GM21825 (cell line): ENCODE results near the gene MAGI2.
A peak's percentile ranks its signal among the peaks of the same experiment; 100 is the strongest.

ENCODE experiments used
- ATAC-seq: cut with Tn5 transposase; IDR thresholded peaks from one replicate; pipeline ENCODE4 v1.9.1; 2021; ENCODE audit warnings: mild to moderate bottlenecking, moderate library complexity; ENCODE audit not compliant: unreplicated experiment

MAGI2 gene

DNA sequence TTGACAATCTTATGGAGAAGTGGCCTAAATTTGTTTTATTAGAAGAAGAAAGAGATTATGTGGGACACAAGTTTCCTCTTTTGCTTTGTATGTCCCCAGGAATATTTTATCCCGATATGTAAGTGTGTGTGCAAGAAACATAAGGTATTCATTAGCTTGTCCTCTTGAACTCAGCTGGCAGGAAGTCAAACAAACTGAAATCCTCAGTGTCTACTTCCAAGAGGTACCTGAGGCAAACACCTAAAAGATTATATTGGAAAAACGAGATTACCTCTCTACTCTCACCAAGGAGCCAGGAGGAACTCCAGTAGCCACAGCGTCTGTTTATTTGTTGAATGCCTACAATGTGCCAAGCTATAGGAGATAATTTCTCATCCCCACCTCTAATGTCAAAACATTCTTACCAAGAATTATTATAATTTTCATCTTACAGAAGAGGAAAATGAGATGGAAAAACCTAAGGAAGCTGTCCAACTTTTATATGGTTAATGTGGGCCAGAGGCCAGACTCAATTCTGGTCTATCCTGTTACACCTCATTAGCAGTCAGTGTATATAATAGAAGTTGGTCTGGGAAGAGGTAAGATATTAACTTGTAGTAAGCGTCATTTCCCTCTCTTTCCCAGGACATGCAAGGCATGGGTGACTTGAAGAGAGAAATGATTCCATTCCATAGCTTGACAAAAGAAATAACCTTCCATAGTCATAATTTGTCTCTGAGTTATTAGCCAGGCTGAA is 692.7 kb downstream of the MAGI2 start:
- no peak for ATAC-seq

DNA sequence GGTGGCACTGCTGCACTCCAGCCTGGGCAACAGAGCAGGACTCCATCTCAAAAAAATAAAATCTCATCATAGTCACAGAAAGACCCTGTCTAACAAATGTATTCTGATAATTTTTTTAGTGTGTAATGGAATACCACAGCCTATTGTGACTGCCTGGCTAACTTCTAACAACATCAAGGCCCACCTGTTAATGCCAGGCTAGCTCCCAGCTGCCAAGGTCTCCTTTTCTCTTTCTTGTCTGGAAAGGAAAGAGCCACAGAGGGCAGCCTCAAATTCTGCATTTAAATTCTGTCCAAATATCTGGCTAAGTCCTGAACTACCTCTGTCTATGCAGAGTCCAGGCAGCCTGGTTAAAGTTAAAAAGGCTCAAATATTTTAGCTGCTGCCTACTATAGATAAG is 700.9 kb downstream of the MAGI2 start:
- no peak for ATAC-seq

DNA sequence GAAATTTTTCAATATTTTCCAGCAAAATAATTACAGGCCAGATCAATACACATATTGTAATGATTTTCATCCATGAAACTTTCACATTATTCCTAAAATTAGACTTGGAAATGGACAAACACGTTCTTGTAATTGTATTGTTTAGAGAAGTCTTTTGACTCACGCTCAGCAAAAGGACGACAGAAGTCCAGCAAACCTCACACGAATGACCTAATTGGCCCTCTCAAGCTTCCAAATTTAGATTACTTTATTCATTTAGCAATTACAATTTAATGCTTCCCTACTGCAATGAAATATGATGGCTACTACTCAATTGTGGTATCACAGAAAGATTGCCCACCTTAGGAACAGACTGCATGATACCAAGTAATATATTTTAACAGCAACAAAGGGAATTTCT is 702.2 kb downstream of the MAGI2 start:
- no peak for ATAC-seq

GRCh38 chr7:78749052-78749746 is 704.3 kb downstream of the MAGI2 start:
- ATAC-seq = no peak

- ATAC-seq = no peak
Observed at GRCh38 chr7:78747592-78747991, 705.9 kb downstream of the MAGI2 start.

GRCh38 chr7:78746301-78746700 is 707.2 kb downstream of the MAGI2 start:
- ATAC-seq = no peak

DNA sequence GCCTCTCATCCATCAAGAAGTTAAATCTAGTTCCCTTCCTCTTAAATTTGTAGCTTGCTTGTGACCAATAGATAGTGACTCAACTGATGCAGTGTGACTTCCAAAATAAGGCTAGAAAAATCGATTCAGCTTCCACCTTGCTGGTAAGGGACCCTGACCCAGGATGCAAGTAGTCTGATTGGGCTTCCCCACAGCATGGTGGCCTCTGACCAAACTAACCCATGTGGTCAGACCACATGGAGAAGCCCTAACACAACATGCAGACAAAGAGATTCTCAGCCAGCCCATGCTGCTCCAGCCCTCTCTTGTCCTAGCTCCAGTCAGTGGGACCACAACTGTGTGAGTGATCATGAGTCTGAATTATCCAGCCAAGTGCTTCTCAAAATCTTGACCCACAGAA is 710.8 kb downstream of the MAGI2 start:
- no peak for ATAC-seq

DNA sequence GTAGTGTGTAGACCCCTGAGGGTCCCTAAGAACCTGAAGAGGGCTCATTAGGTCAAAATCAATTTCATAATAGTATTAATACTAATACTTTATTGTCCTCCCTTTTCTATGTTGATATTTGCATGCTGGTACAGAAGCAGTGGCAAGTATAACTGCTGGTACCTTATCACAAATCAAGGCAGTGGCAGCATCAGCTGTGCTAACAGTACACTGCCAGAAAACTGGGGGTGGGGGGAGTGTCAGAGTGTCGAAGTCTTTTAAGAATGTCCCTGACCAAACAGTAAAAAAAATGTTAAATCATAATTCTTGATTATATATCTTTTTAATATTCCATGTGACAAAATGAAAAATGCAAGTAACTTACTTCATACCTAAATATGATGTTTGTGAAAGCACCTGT is 716.9 kb downstream of the MAGI2 start:
- ATAC-seq = no peak

DNA sequence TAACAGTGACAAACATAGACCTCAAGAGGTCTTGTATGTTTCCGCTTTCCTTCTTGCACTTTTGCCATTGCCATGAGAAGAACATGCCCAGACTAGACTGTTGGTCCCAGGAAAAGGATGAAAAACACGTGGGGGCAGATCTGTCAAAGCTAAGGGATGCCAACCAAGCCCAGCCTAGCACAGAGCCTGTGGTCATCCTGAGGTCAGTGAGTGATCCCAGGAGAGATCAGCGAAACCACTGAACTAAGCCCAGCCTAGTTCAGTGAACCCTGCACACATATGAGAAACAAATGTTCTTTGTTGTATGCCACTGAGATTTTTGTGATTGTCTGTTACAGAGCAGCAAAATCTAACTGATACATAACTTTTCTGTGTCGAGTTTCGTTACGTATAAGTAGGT is 718.8 kb downstream of the MAGI2 start:
- ATAC-seq = no peak

GRCh38 chr7:78720066-78720465 is 733.4 kb downstream of the MAGI2 start:
- no peak for ATAC-seq

GRCh38 chr7:78718212-78718611 is 735.3 kb downstream of the MAGI2 start:
- ATAC-seq = no peak

DNA sequence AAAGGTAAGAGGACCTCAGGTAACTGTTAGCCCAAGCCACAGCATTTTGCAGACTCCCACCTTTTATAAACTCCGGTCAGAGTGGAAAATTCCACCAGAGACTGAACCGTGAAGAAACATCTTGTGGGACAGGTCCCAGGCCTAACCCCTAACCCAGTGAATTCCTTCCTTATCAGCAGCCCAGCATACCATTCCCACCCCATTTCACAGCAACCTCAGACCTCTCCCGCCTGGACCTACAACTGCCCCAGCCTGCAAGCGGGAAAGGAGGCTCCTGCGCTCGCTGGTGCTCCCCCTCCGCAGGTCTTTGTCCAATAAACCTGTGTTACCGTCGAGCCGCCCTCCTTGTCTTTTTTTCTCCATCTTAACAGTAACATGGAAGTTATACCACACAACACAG is 736.6 kb downstream of the MAGI2 start:
- no peak for ATAC-seq

DNA sequence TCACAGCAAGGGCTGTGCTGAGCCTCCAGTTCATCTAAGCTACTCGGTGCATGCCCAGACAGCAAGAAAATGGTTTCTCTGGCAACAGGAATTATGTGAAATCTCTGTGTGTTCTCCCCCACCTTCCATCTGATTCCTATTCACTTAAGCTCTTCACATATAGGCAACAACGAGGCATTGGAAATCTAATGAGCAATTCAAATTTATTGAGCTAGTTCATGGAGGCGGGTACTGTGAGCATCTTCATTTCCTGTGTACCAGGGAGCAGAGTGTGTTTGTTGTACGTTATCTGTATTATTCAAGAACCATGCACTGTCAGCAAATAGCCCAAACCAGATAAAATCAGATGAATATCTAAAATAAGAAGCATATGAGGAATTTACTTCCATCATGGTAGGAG is 739.1 kb downstream of the MAGI2 start:
- no peak for ATAC-seq

DNA sequence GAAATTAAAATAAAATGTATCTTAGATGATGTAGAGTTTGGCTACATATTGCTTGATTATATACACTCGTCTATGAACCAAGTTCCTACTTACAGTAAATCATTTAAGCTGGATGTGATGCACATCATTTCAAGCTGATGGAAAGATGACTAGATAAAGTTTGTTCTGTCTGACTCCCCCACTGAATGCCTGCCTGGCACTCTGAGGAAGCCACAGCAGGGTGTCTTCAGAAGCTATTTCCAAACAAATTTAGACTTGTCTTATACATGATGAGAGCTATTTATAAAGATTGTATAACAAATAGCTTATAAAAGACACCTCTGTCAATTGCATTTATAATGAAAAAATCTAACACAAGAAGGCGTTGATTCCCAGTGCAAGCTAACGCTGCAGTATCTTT is 741.4 kb downstream of the MAGI2 start:
- no peak for ATAC-seq

DNA sequence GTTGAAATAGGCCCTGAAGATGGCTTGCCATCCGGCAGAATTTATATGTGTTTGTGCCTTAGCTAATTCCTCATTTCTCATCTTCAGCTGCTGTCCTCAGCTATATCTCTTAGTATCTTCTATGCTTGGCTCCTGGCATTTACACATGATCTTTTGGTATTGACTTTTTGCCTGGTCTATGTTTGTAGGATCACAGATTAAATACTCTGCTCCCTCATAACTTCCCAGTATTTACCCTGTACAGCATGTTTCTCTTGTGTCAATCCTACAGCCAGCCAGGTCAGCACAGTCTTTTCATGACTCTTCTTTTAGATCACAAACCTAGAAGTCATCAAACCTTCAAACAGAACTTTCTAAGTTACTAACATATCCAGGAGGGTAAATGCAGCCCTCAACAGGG is 743.8 kb downstream of the MAGI2 start:
- ATAC-seq = no peak

GRCh38 chr7:78704504-78704903 is 749.0 kb downstream of the MAGI2 start:
- ATAC-seq = no peak

DNA sequence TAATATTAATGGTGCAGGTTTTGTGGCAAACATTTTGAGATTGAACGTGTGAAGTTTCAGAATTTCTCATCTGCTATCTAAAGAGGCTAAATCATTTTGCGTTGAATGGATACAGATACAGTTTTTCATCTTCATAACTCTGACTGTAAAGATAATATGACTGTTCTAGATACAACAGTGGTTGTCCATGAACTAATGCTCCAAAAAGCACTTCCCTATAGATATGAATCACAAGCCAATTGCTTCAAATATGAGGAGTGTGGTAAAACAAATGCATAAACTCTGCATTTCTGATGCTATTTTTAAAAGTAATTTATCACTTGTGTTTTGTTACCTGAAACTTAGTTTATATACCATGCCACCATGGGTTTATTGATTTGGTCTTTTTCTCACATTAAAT is 750.1 kb downstream of the MAGI2 start:
- ATAC-seq = no peak

DNA sequence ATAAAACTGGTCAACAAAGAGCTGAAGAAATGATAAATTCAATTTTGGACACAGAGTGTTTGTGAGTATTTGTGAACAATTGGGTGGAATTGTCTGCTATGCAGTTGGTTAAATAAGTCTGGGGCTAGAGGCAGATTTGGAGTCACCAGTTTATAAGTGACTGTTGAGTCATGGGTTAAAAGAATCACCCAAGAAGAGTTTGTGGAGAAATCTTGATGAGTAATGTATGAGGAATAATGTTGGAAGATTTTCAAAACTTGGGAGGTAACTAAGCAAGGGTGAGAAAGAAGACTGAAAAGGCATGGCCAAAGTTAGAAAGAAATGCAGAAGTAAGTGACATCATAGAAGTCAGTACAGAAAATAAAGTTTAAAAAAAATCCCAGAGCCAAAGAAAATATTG is 750.7 kb downstream of the MAGI2 start:
- ATAC-seq = no peak

- ATAC-seq = no peak
Observed at GRCh38 chr7:78695826-78696225, 757.6 kb downstream of the MAGI2 start.

DNA sequence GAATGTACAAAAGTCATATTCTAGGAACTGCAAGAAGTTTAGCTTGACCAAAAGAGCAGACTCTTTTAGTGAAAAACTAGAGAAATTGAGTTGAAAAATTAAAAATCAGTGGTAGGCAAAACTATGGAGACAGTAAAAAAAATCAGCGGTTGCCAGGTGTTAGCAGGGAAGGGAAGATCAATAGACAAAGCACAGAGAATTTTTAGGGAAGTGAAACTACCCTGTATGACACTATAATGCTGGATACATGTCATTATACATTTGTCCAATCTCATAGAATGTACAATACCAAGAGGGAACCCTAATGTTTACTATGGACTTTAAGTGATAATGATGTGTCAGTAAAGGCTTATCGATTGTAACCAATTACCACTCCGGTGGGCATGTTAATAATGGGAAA is 761.9 kb downstream of the MAGI2 start:
- ATAC-seq = peak; percentile 63

- no peak for ATAC-seq
Observed at GRCh38 chr7:78690174-78690573, 763.3 kb downstream of the MAGI2 start.

- ATAC-seq = no peak
Observed at GRCh38 chr7:78688376-78688775, 765.1 kb downstream of the MAGI2 start.

DNA sequence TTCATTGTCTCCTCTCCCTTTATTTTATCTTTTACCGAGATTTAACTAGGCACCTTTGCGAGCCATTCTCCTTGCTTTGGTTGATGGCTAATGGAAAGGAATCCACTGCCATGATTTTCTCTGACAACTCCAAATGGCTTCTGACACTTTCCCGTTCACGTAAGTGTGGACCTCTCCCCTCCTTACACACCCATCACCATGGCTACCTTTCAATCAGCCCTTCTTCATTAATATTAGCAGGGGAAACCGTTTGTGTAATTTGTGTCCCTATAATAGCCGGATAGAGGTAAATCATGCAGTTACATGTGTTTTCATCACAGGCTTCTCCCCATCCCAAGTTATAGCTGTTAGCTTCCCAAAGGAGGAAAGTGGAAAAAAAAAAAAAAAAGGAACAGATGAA is 767.3 kb downstream of the MAGI2 start:
- ATAC-seq = no peak
